ENCODE data around the gene ETV6.

Gene ETV6

DNA sequence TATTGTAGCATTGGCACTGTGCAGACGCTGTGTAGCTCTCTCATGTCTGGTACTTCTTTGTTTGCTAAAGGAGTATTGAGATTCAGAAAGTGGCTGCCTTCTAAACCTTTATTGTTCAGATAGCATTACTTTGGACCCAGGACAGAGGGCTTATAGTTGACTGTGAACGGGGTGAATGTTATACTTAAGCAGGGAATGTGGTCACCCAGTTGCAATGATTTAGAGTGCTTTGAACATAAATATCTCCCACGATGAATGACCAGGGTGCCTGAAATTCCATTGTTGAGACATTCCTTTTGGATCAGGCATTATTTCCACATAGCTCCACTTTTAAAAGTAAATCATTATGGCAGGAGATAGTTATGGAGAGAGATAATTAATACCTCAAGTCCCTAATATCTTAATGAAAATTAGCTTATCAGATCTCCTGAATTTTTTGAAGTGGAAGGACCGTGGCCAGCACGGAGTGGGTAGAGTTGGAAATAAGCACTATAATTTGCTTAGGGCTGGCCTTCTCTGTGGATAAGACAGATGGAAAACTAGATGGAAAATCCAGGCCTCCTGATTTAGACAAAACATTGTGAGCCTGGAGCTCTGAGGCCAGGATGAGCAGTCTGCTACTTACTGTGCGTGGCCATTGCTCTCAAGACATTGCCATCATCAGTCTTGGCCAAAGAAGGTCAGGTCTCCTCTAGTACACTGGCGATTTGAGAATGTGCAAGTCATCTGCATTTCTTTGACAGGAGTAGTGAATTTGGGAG, 114.5 kb downstream of the ETV6 start:
- no peak for DNase-seq

DNA sequence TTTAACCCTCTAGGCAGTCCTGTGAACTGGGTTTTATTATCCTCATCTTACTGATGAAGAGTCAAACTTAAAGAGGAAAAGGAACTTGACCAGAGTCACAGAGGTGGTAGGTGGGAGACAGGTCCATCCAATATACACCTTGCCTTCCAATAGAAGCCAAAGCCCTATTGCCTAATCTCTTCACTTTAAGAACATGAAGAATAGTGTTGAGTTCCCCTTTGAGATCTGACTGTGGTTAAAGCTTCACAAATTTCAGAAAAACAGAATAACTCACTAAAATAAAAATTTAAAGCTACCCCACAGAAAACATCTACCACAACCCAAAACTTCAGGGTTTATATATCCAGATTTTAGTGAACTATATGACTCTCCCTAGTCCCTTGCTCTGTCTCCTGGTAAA, 115.4 kb downstream of the ETV6 start:
- DNase-seq: no peak

- no peak for DNase-seq
Measured at GRCh38 chr12:11765421-11765816, 115.9 kb downstream of the ETV6 start.

GRCh38 chr12:11765817-11766794, 116.6 kb downstream of the ETV6 start:
- DNase-seq: no peak

GRCh38 chr12:11767029-11767724, 117.7 kb downstream of the ETV6 start:
- no peak for DNase-seq

GRCh38 chr12:11767798-11768197, 118.3 kb downstream of the ETV6 start:
- no peak for DNase-seq

GRCh38 chr12:11768233-11768965, 118.9 kb downstream of the ETV6 start:
- no peak for DNase-seq

- DNase-seq: no peak
Measured at GRCh38 chr12:11769723-11770514, 120.4 kb downstream of the ETV6 start.

DNA sequence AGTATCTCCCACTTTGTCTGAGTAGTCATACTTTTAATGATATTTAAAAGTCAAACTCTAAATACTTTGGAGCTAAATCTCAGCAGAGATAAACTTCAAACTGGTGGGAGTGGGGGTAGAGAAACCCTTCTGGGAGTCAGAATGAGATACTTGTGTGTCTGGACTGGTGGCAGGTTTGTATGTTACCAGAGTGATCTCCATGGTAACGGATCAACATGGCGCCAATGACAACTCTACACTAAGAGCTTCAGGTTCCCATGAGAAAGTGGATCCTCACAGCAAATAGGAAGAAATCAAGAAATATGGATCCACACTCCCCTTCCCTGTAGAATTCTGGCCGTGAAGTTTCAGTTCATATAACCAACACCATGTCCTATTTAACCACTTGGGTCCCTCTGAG, 121.9 kb downstream of the ETV6 start:
- no peak for DNase-seq

GRCh38 chr12:11771895-11772502, 122.5 kb downstream of the ETV6 start:
- no peak for DNase-seq

GRCh38 chr12:11773889-11774677, 124.6 kb downstream of the ETV6 start:
- DNase-seq: no peak

DNA sequence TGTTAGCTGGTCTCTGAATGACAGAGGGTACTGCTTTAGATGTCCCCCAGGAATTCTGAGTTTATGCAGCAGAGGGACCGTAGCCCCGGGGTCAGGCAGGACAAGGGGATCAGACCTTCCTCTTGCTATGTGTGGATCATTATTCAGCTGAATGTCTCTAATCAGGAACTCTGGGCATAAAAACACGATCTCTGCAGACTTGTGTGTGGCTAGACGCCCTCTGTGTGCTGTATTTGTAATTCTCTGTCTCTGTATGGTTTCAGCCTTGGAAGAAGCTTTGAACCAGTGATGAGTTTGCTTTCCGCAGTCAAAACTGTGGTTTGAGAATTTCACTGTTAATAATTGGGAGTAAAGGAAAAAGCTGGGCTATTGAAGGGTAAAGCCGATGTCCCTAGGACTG, 125.3 kb downstream of the ETV6 start:
- no peak for DNase-seq

DNA sequence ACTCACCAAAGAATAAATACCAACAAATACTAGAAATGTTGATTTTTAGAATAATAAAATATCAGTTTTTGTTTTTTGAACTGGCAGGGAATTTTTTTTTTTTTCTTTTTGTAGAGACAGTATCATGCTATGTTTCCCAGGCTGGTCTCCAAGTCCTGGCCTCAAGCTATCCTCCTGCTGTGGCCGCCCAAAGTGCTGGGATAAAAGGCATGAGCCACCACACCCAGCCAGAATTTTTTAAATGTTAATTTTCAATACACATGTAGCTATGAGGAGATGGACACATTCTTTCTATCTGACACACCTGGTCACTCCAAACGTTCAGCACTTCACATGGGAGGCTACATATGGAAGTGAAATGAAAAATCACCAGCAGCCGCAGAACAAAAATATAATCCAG, 126.8 kb downstream of the ETV6 start:
- DNase-seq: no peak

GRCh38 chr12:11777451-11777850, 128.0 kb downstream of the ETV6 start:
- no peak for DNase-seq

DNA sequence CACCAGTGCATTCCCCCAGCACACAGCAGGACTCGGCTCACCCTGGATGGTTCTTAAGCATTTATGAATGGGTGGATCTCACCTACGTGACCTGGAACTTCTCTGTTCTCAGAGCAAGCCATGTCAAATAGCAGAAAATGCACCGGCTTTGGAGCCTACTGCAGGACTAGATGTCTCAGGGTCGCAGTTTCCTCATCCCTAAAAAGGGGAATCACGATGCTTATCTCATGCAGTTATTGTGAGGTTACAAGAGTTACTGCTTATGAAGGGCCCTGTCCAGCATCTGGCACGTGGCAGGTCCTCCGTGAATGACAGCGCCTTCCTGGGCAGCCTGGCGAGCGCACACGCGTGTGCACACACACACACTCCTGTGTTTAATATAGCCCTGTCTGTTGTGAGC, 128.5 kb downstream of the ETV6 start:
- DNase-seq: no peak

DNA sequence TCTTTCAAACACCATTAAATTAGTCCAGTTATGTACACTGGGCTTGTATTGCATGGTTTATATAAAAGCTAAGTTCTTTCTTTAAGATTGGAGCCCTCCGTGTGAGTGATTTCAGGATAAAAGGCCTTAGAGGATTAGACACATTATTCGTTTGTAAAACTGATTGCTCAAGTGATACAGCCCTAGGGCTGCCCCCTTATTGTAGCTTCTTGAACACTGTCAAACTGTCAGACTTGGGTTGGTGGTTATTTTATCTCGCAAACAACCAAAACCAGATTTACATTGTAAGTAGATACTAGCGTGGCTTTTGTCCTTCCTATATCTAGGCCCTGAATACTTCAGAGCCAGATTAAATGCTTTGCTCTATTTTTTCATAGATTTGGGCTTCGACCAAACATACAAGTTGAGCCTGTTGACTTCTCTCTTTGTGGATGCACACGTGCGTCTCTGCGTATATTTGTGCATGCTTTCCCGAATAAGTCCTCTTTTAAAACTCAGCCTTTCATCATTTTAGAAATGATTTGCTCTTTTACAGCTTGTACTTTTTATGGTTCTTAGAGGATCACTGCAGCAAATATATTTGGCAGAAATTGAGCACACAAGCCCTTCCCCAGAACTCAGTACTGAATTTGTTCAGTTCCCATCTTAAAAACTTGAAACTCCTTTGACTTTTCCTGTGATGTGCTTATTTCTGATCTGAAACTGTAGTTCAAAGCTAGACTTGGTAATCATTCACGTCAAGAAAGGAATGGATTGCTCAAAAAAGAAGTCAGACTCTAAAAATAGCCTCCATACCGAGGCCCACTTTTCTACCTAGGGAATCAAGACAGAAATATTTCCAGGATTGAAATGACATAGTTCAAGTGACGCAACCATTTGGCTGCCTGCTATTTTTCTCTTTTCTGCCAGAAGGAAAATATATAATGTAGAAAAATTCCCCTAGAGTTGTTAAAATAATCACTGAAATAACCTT, 129.5 kb downstream of the ETV6 start:
- no peak for DNase-seq

- no peak for DNase-seq
Measured at GRCh38 chr12:11780521-11781101, 131.1 kb downstream of the ETV6 start.

DNA sequence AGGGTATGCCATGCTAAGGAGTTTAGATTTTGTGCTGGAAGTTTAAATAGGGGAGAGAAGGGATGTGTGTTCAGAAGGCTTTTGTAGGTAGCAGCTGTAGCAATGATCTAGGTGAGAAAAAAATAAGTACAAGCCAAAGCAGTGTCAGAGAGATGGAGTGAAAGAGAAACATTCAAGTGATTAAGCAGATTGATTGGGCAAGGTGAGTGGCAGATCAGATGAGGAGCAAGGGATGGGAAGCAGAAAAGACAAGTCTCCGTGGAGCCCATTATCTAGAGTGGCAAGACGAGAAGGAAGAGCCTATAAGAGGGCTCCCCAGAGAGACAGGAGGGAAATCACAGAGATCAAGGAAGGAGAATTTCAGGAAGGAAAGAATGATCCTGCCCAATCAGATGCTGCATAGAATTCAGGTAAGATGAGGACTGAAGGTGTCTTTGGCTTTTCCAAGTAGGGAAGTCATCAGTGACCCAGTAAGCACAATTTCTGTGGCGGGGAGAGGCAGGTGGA, 133.5 kb downstream of the ETV6 start:
- DNase-seq: no peak

DNA sequence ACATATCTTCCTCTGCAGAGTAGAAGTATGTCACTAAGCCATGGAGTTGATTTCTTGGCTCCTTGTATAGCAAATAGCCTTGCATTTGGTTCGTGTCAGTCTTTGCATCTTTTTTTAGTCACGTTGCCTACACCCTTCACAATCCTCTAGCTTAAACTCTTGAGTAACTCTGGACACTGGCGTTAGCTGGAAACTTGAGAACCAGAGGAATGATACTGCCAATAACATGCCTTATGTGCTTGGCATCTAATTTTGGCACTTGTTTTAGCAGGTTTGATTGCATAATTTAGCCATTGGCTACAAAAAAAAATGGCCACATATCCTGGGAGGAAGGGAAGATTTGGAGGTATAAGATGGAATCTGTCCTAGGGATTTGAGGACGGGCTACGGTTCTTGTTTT, 136.2 kb downstream of the ETV6 start:
- no peak for DNase-seq
